Muscle of arm (tissue), 12 donors: Measurements from ENCODE around the gene MIS18A. TPM values are rescaled to one million over a fixed set of nuclear protein-coding genes. Genes with fewer than 3 reads are reported as not detected.

ENCODE experiments used
- polyA plus RNA-seq, 12 donors: library from polyadenylated mRNA; unstranded; fragments of 120-200 nt; gene quantifications; one replicate each; pipeline ENCODE4 v1.2.1, GENCODE V29; 2013; ENCODE audit not compliant: insufficient read length in 12 of 12

Gene MIS18A
- polyA plus RNA-seq, 12 donors = 7.6 to 14.0 (median 10.2) TPM; not detected in 1

Other genes starting within 250 kb of the MIS18A start
- gene MRAP, start 19.8 kb upstream of the MIS18A start, polyA plus RNA-seq = under 1 TPM in 1 of 12 donors, not detected in 11; 0.25 TPM
- gene URB1, start 114.0 kb upstream of the MIS18A start, polyA plus RNA-seq = 10 to 100 TPM in 11 of 12 donors, not detected in 1; 11.3 to 19.3 (median 13.2) TPM
- 1 to 10 TPM in 10 of 12 donors, not detected in 2; 1.8 to 4.8 (median 2.7) TPM for gene EVA1C, start 133.7 kb upstream of the MIS18A start, polyA plus RNA-seq